Stimulated activated CD8-positive, alpha-beta memory T cell treated with anti-CD3 and anti-CD28 coated beads, Interleukin-7, amount 100 ng/mL, for 48 hours (primary cell): Measurements from ENCODE around the gene PDCD5.
"Not testable (repeated sequence)": the region's sequence is repeated elsewhere in the genome, so short reads cannot be mapped to it uniquely, and the experiment has no call there.

Experiments
- DNase-seq, 2 donors: peaks; one replicate each; pipeline ENCODE4 v3.0.0-alpha.2; 2020; ENCODE audit warnings: low read depth in 1 of 2; ENCODE audit errors: extremely low read depth in 1 of 2

PDCD5 gene, protein sequence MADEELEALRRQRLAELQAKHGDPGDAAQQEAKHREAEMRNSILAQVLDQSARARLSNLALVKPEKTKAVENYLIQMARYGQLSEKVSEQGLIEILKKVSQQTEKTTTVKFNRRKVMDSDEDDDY

GRCh38 chr19:32580901-32581704, at the start of gene PDCD5:
TSS of gene PDCD5 (plus strand) at chr19:32581190. CDS start at chr19:32581262, 72 bp downstream.
- DNase-seq: peak; percentile 94 to 95

DNA sequence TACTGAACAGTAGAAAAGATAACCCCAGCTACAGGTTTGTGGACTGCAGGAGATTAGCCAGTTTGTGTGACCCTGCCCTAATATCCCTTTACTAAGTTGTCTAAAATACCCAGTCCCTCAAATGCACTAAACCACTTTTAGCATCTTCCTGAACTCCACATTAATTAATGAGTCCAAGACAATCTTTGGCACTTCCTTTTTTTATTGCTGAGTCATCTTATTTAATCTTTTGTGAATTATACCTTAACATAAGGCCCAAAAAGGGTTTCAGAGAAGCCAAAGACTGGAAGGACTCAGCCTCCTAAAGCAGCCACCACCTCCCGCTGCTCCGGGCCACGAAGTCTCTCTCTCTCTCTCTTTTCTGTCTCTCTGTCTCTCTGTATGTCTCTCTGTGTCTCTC, 48.8 kb upstream of the PDCD5 start:
- DNase-seq: no peak

- DNase-seq: no peak
Observed at GRCh38 chr19:32537580-32537979, 43.4 kb upstream of the PDCD5 start.

GRCh38 chr19:32539240-32539916, 41.6 kb upstream of the PDCD5 start:
- DNase-seq: no peak

DNA sequence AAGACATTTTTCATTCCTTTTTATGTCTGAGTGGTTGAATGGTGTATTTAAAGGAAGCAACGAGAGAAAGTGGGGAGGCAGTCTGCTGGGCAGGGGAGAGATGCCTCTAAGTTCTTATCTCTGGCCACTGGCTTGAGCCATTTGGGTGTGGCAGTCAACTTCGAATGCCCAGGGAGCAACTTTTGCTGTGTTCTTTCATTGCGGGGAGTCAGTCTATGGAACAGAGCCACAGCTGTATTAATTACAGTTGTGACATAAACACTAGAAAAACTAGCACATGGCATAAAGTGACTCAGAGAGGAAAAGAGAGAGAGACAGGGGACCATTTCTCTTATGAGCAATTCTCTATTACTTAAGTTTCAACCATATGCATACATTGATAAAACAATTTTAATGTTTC, 40.4 kb upstream of the PDCD5 start:
- no peak for DNase-seq

DNA sequence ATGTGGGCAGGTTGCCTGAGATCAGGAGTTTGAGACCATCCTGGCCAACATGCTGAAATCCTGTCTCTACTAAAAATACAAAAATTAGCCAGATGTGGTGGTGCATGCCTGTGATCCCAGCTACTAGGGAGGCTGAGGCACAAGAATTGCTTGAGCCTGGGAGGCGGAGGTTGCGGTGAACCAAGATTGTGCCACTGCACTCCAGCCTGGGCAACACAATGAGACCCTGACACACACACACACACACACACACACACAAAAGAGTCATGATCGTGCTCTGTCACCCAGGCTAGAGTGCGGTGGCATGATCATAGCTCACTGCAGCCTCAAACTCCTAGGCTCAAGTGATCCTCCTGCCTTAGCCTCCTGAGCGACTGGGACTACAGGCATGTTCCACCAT, 39.6 kb upstream of the PDCD5 start:
- not testable (repeated sequence) for DNase-seq

DNA sequence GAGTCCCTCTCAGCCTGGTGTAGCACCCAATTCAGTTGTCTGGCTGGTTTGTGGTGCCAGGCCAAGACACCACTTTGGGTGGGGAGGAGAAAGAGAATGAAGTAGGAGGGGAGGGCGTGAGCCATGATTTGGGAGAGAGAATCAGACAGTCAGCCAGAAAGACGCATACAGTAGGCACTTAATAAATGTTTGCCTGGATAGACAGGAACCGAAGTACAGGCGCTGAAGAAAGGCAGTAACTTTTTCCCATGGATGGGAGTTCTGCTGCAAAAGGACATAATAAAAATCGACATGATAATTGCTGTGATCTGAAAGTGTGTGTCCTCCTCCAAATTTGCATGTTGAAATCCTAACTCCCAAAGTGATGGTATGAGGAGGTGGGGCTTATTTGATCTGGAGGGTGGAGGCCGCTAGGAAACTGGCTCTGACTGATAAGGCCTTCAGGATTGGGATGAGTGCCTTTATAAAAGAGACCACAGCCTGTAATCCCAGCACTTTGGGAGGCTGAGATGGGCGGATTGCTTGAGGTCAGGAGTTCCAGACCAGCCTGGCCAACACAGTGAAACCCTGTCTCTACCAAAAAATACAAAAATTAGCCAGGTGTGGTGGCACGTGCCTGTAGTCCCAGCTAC, 38.4 kb upstream of the PDCD5 start:
- DNase-seq: no peak

GRCh38 chr19:32543115-32543900, 37.7 kb upstream of the PDCD5 start:
- DNase-seq: no peak

DNA sequence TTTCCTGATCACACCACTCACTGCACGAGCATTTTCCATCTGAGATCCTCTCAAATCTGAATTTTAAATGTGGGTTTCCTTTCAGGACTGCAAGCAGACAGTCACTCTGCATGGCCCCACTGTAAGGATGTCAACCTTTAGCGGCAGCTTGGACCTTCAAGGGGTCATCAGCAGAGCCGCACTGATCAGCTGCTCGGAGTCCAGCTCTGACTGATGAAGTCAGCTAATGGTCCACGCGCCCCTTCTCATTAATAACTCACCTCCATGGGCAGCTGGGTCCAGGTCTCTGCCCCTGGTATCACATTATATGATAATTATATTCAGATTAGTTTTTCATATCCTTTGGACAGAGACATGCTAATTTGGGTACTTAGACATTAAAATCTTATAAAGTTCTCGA, 36.1 kb upstream of the PDCD5 start:
- no peak for DNase-seq

- no peak for DNase-seq
Observed at GRCh38 chr19:32550666-32551065, 30.3 kb upstream of the PDCD5 start.

DNA sequence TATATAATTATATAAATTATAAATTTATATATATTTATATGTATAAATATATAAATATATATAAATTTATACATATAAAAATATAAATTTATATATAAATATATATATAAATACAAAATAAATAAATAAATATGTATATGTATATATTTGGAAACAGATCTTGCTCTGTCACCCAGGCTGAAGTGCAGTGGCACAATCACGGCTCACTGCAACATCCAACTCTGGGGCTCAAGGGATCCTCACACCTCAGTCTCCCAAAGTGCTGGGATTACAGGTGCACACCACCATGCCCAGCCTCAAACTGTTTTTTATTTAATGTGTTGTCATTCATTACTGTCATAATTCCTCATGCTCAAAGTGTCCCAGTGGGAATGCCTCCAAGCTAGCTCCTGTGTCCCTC, 25.2 kb upstream of the PDCD5 start:
- no peak for DNase-seq

DNA sequence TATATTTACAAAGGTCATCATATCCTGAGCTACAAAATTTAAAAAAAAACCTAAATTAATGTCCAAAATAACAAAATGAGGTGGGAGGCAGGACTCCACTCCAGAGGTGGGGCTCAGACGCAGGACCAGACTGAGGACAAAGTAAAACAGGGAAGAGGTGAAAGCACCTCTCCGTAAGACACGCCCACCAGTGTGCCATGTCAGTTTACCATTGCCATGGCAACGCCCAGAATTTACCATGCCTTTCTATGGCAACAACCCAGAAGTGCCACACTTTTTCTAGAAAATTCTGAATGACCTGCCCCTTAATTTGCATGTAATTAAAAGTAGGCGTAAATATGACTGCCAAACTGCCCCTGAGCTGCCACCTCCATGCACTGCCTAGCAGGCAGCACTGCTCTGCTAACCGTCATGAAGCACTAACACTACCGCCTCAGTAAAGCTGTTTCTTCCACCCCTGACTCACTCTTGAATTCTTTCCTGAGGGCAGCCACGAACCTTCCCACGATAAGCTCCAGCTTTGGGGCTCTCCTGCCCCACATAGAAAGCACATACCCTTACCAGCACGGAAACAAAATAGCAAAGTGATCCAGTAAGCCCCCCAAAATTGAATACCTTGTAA, 22.3 kb upstream of the PDCD5 start:
- no peak for DNase-seq

GRCh38 chr19:32563761-32564160, 17.2 kb upstream of the PDCD5 start:
- no peak for DNase-seq

DNA sequence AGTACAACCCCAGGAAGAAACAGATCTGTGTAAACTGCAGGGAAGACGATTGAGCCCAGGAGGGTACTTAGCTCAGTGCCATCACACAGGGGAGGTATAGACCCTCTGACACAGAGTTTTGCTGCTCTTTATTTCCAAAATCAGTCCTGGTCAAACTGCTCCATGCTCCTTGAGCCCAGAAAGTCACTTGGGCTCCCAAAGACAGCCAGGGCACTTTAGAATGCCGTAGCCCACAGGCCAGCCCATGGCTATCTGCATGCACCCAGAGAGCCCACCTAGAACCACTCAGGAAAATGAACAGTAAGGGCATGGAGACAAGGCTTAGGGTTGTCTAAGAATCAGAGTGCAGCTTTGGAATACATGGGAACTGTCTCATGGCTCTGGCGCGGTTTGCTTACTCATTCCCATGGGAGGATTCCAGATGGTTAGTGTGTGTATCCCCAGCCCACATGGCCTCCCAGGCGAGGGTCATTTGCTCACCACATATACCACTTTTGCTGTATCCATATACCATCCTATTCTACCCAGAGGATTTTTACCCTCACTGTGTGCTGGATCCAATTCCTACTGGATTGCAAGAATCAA, 14.7 kb upstream of the PDCD5 start:
- no peak for DNase-seq

DNA sequence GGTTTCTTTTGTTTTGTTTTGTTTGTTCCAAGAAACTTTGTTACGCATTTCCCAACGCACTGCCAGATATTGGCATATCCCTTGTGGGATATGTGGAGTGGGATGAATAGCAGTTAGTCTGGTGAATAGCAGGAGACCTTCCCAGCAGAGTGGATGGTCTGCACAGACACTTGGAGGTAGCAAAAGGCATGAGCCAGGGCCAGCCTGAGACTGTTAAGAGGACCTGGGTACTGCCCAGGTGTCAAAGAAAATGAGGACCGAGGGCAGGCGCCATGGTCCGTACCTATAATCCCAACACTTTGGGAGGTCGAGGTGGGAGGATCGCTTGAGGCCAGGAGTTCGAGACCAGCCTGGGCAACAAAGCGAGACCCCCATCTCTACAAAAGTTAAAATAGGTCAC, 13.5 kb upstream of the PDCD5 start:
- DNase-seq: no peak

GRCh38 chr19:32570081-32570785, 10.8 kb upstream of the PDCD5 start:
- DNase-seq: peak in 1 of 2 donors; percentile 18

DNA sequence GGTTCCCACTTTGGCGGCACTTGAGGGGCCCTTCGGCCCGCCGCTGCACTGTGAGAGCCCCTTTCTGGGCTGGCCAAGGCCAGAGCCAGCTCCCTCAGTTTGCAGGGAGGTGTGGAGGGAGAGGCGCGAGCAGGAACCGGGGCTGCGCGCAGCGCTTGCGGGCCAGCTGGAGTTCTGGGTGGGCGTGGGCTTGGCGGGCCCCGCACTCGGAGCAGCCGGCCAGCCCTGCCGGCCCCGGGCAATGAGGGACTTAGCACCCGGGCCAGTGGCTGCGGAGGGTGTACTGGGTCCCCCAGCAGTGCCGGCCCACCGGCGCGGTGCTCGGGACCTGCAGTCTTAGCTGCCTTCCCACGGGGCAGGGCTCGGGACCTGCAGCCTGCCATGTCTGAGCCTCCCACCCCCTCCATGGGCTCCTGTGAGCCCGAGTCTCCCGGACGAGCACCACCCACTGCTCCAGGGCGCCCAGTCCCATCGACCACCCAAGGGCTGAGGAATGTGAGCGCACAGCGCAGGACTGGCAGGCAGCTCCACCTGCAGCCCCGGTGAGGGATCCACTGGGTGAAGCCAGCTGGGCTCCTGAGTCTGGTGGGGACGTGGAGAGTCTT, 9.4 kb upstream of the PDCD5 start:
- DNase-seq: not testable (repeated sequence)

DNA sequence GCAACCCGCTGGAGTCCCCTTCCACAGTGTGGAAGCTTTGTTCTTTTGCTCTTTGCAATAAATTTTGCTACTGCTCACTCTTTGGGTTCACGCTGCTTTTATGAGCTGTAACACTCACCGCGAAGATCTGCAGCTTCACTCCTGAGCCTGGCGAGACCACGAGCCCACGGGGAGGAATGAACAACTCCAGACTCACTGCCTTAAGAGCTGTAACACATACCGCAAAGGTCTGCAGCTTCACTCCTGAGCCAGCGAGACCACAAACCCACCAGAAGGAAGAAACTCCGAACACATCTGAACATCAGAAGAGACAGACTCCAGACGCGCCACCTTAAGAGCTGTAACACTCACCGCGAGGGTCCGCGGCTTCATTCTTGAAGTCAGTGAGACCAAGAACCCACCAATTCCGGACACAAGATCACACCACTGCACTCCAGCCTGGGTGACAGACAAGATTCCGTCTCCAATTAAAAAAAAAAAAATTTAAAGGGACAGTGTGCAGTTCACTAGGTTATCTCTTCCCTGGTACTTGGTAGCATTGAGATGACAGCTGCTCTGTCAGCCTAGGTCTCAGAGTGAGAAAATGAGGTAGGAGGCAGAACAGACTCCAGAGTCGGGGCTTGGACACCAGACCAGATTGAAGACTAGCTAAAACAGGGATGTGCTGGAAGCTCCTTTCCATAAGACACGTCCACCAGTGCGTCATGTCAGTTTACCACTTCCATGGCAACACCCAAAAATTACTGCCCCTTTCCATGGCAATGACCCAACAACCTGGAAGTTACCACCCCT, 8.1 kb upstream of the PDCD5 start:
- DNase-seq: not testable (repeated sequence)
